Hematopoietic multipotent progenitor cell treated with erythropoietin and hydrocortisone succinate and interleukin-3 and kit ligand, for 8 days (in vitro differentiated cells): ENCODE measurements around the gene USP40.

Experiments
- DNase-seq: peaks from one replicate; pipeline ENCODE4 v3.0.0-alpha.2; 2015

Gene USP40

DNA sequence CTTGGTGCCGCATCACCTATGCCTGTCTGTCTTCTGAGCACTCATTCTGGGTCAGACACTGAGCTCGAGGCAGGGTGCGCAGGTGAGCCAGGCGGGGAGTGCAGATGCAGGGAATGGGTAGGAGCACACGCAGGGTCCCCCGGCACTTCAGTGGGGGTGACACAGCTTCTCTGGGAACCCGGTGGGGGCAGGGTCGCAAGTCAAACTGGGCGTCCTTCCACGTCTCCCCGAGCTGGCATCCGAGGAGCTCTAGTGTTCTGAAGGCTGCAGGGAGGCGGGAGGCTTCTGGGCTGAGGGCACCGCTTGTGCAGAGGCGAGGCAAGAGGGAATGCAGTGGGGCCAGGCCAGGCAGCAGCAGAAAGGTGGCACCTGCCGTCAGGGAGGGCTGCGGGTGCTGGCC lies 126.3 kb downstream of the USP40 start:
- DNase-seq: no peak

DNA sequence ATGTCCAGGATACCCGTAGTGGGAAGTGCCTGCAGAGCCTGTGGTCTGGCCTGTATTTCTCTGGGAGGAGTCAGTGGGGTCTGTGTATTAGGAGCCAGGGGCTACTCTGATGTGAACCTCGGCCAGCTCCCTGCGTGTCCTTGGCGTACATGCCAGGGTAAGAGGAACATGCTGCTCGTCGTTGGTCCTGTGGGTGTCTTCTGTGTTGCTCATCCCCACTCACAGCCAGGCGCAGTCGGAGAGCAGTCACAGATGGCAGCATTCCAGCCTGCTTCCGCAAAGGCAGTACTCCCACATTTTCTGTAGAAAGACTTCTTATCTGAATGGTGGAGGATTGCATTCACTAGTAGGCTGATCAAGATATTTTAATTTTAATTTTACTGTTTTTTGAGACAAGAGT lies 127.4 kb downstream of the USP40 start:
- no peak for DNase-seq

DNA sequence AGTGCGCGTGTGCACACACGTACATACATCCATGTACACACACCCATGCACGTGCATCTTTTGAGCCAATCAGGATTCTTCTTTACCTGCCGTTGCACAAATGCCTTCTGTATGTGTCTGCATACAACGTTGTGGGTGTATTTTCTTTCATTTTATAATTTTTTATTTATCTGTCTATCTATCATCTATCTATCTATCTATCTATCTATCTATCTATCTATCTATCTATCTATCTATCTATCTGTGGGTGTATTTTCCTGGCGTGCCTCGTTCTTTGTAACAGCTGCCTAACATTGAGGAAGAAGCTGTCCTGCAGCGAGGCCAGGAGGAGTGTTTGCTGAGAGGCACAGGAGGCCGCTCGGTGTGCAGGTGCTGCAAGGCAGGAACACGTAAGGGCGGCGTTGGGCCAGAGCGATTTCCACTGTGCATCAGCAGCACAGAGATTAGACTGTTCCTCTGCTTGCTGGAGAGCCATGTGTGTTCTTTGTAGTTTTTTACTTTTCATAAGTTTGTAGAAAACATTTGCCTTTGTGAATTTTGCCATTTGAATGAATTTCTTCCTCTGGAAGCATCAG lies 127.9 kb downstream of the USP40 start:
- DNase-seq: no peak

DNA sequence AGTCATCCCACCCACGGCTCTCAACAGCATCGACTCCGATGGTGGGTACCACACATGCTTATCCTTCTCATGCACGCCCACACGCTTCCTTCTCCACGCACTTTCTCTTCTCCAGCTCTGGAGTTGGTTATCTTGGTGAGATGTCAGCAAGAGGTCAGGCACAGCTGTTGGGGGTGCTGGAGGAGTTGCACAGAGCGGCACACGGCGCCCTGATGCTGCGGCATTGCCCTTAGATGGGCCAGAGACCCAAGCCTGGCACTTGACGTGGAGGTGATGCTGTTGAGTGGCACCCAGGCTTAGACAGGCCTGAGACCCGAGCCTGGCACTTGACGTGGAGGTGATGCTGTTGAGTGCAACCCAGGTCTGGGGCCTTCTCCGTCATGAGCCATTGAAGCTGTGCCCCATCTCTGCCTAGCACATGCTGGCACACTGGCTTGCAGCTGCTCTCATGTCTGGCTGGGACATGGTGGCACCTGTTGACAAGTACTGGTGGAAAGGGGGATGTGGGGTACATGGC lies 129.1 kb downstream of the USP40 start:
- no peak for DNase-seq

DNA sequence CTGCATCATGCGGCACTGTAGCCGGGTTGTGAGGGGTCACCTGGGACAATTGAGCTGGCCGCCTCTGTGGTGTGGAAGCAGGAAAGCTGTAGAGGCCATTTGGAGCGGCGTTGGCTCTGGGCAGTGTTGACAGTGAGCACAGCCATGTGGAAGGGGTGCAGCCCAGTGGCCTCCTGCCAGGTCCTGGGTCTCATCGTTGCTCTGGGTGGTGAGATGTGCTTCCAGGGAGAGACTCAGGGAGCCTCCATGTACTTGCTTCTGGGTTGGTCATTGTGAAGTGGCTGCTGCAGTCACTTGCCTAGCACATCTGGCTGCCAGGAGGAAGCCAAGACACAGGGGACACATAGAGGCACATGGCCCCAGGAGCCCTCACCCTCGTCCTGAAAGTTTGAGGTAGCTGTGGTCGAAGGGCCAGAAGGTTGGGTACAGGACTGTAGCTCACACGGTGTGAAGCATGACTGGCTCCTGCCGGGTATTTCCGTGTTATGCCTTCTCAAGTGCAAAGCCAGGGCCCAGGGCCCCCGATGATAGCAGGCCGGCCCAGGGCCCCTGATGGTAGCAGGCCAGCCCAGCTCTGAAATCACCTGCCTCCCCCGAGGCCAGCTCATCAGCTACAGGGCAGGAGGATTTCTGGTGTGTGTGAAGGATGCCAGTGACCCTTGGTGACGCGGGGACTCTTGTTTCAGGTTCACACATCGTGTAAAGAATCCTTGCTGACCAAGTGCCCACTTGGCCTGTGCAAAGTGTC lies 129.7 kb downstream of the USP40 start:
- no peak for DNase-seq

DNA sequence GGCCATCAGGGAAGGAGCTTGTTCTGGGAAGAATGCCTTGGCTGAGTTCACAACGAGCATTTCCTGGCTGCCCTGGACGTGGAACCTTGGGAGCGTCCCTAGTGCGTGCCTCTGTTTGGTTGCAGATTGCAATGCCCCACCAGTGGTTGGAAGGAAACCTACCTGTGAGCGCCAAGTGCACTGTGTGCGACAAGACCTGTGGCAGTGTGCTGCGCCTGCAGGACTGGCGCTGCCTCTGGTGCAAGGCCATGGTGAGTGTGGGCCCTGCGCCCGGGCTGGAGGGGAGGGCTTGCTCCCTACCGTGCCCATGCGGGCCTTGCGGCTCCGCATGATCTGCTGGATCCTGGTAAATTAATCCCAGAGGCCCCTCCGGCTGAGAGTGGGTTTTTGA lies 130.4 kb downstream of the USP40 start:
- DNase-seq: no peak

DNA sequence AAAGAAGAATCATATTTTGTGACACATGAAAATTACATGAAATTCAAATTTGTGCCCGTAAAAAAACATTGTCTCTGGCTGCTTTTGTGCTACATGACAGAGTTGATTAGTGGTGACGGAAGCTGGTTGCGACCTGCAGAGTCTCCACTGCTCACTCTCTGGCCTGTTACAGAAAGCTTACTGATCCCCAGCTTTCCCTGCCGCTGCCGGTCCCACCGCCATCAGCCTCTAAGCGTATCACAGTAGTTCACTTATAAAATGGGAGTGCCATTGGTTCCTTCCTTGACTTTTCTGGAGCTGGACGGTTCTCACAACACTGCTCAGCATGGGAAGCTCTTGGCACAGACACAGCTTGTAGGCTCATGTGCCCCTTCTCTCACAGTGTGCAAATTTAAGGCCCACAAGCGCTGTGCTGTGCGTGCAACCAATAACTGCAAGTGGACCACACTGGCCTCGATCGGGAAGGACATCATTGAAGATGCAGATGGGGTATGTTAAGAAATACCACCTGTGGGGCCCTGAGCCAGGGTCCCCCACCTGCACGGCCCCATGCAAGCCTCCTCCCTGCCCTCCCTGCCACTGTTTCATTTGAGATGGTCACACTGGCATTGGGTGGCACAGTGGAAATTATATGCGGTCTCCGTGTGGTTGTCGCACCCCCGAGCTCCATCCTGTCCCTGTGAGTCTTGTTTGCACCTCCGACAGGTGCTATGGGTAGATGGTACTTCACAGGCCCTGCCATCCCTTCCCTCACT lies 131.0 kb downstream of the USP40 start:
- no peak for DNase-seq

DNA sequence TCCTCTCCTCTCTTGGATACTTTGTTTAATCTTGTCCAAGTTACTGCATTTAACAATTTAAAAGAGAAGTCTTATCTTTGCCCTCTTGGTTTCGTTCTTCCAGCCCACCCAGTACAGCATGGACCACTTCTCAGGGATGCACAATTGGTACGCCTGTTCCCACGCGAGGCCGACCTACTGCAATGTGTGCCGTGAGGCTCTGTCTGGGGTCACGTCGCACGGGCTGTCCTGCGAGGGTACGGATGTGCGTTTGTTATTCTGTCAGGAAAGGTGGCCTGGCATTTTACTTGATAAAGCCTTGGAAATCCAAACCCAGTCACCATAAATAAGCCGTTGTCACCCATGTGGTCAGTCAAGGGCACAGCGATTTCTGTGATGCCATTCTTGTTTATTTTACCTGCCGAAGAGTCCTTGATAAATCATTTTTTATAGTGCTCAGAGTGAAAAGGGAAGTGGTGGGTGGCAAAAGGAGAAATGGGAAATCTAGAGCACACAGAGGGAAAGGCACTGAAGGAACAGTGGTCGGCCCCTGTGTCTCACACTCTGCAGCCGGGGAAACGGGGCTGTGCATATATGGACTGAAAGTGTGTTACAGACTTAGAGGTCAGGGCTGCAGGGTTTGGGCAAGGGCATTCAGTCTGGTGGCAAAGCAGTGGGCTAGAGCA lies 131.8 kb downstream of the USP40 start:
- no peak for DNase-seq

DNA sequence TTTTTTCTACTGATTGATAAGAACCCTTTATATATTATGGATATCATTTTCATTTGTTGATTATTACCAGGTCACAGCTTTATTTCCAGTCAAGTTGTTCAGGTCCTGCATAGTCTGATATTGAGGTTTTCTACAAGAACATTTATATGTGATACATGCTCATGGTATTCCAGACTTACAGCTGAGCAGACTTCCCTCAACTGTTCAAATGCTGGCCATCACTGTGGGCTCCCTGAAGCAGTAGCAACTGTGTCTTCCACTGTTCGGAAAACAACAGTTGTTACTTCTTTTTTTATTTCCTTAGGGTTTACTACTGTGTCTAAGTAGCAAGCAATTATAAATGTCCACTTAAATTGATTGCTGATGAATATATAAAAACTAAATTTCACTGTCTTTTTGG lies 132.8 kb downstream of the USP40 start:
- no peak for DNase-seq

DNA sequence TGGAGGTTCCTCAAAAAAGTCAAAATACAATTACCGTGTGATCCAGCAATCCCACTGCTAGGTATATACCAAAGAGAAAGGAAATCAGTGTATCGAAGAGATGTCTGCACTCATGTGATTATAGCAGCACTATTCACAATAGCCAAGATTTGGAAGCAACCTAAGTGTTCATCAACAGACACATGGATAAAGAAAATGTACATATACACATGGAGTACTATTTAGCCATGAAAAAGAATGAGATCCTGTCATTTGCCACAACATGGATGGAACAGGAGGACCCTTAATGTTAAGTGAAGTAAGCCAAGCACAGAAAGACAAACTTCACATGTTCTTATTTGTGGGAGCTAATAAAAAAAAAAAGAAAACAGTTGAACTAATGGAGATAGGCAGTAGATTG lies 133.6 kb downstream of the USP40 start:
- DNase-seq: no peak

DNA sequence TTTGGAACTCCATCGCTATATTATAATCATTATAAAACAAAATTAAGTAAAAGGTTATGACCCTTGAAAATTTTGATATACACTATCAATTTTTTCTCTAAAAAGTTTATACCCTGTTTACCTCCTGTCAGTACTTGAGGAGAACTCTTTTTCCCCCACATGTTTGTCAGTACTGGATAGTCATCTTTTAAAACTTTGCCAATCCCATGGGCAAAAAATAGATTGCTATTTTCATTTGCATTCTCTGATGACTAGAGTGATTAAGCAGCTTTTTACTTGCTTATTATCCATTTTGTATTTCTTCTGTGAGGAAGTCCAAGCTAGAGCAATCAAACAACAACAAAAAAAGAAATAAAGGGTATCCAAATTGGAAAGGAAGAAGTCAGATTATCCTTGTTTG lies 135.9 kb downstream of the USP40 start:
- no peak for DNase-seq

DNA sequence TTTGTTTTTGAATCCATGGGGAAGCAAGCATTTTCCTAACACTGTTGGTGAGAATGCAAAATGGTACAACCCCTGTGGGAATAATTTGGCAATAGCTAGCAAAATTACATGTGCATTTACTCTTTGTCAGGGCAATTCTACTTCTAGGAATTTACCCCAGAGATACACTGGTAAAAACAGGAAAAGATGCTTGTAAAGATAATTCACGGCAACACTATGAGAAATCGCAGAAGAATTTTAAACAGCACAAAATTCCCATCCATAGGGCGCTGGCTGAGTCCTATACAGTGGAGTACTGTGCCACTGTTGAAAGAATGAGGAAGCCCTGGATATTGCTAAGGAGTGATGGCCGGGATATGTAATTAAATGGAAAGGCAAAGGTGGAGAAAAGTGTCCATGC lies 136.5 kb downstream of the USP40 start:
- no peak for DNase-seq

DNA sequence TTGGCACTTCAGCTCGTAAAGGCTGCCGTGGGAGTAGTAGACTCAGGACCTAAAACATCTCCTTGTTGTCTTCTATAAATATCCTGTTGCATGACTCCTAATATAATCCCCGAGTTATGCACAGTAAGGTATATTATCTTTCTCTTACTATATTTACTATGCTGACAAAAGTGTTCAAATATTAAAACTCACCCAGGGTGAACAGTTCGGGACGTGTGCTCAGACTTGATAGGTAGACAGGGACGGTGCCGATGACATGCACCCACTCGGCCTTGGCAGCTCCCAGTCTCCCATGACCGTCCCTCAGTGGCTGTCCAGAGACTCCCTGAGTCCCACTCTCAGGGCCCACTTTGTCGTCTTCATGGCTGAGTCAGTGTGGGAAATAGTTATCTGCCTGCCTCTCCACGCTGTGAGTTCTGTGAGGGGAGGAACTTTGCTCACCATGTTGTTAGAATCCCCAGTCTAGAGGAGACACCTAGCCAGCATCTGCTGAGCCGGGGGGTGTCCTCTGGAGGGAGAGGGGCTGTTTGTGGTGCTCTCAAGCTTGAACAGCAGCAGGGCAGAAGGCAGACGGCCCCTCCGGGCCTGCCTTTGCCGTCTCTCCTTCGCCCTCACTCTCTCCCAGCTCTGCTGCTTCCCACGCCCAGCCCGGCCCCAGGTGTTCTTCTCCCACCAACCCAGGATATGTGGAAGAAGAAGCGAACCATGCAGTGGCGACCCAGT lies 137.2 kb downstream of the USP40 start:
- no peak for DNase-seq

DNA sequence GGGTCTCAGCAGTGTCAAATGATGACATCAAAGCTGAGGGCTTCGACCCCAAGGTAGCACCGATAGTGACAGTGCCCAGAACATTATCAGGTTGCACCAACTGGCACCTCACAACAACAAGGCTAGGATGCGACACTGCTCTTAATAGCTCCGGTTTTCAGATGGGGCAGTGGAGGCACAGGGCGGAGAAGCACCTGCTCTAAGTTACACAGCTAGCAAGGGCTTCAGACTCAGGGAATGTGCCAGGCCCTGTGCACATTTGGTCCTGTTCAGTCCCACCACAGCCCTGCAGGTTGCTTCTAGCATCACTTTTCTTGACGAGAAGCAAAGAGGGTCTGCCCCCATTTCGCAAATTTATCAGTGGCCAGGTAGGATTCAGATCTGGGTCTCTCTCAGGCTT lies 138.1 kb downstream of the USP40 start:
- DNase-seq: no peak

DNA sequence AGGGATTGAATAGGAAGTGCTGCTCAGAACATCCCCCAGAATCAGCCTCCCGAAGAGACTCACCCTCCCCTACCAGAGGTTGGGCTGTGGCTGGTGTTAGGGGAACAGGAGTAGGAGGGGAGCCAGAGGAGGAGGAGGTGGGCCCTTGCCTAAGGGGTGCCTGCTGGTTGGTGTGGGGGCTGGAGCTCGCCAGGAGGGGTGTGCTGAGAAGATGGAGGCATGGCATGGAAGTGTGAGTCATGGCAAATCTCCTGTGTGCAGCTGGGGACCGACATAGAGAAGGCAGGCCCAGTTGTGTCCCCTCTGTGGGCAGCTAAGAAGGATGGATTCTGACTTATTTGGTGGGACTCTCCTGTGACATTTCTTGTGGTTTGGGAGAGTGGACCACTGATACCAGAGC lies 138.6 kb downstream of the USP40 start:
- no peak for DNase-seq

DNA sequence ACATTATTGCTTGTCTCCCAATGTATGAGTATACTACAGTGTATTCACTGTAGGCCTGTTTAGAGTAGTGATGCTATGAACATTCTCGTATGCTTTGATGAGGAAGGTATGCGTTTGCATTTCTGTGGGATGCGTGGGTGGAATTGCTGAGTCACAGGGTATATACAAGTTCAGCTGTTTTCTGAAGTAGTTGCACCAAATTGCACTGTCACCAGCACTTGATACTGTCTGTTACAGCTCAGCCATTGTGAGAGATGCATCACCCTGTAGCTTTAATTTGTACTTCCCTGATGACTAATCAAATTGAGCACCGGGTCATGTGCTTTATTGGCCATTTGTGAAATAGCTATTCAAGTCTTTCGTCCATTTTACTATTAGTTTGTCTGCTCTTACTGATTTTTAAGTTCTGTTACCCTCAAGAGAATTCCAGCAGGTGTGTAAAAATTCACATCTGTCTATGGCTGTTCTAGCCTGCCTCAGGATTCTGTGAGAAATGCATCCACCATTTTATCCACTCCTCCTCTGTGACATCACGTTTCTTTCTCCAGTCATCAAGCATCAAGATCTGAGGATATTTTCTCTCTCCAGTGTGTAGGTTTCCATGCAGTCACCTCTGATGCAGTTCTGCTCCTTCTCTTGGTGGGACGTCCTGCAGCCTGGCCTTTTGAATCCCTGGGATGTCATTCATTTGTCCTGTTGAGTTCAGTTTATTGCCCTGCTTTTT lies 139.8 kb downstream of the USP40 start:
- peak; percentile 36 for DNase-seq
